ENCODE results near the gene DCDC2C. TPM values are rescaled to one million over a fixed set of nuclear protein-coding genes. Genes with fewer than 3 reads are reported as not detected.

The DCDC2C gene
- total and polyA plus RNA-seq, 2 of the 4 experiments (the other 2 are of a cell fraction), result not detected

- DNase-seq (no peak), ATAC-seq (ENCODE audit: low read depth) (no peak)
- Histone ChIP-seq H3K14ac (replicated peaks; ENCODE audit: low read depth, low read length) (no peak overlapping the region), H3K27me3 (ENCODE audit: control insufficient read depth, insufficient read depth, low read length) (peaks cover 8% of the 10 kb centered on the region), H3K9me1 (ENCODE audit: insufficient read depth, low read length) (no peaks in the 10 kb centered on the region), H3K23ac (ENCODE audit: low read depth, low read length) (no peak overlapping the region), H3K4me1 (ENCODE audit: control insufficient read depth, insufficient read depth, low read length) (no peaks in the 10 kb centered on the region), H3K9me3 (ENCODE audit: control insufficient read depth, insufficient read depth, low read length) (no peaks in the 10 kb centered on the region), H2BK120ac (ENCODE audit: low read depth, low read length) (no peak overlapping the region), H3K27ac (ENCODE audit: insufficient read depth, low read length) (no peak overlapping the region), H2BK5ac (ENCODE audit: low read depth, low read length, poor library complexity, severe bottlenecking) (no peak overlapping the region), H4K91ac (ENCODE audit: insufficient read depth, low read depth, low read length) (no peak overlapping the region), H2AK5ac (ENCODE audit: low read depth, low read length) (no peak overlapping the region), H4K20me1 (ENCODE audit: insufficient read depth, low read length) (no peaks in the 10 kb centered on the region), H3K9ac (ENCODE audit: low read depth, low read length) (no peak overlapping the region), H4K5ac (ENCODE audit: low read depth, low read length) (no peak overlapping the region), H2AFZ (replicated peaks; ENCODE audit: low read length, poor library complexity) (no peak overlapping the region), H3K18ac (ENCODE audit: low read depth, low read length) (no peak overlapping the region), H3K4me3 (ENCODE audit: insufficient read depth, low read depth, low read length) (no peak overlapping the region), H2BK15ac (ENCODE audit: low read depth, low read length) (no peak overlapping the region), H2BK20ac (ENCODE audit: low read depth, low read length) (no peak overlapping the region), H4K8ac (ENCODE audit: low read depth in 2 of 2, low read length in 2 of 2) (no peak overlapping the region), H3K79me1 (ENCODE audit: low read depth in 1 of 2, low read length in 2 of 2) (no peaks in the 10 kb centered on the region), H2AK9ac (replicated peaks; ENCODE audit: low read depth, low read length, poor library complexity) (no peak overlapping the region), H3K36me3 (ENCODE audit: control insufficient read depth, insufficient read depth, low read length) (no peaks in the 10 kb centered on the region), H3K56ac (ENCODE audit: extremely low read depth, insufficient read depth, low read length) (no peak overlapping the region), H3K4me2 (ENCODE audit: low read depth, low read length) (no peak overlapping the region), H3K4ac (ENCODE audit: low read depth, low read length) (no peak overlapping the region)
- TF ChIP-seq POLR2A (IDR thresholded peaks at IDR 0.05; ENCODE audit: low read depth, low read length) (no peak), CEBPB (IDR thresholded peaks at IDR 0.05; ENCODE audit: low read depth, low read length) (no peak), RAD21 (IDR thresholded peaks at IDR 0.05; ENCODE audit: low read length) (no peak), NFE2L2 (IDR thresholded peaks at IDR 0.05; ENCODE audit: low read depth, low read length) (no peak), RFX5 (IDR thresholded peaks at IDR 0.05; ENCODE audit: low read depth, low read length) (no peak), BHLHE40 (IDR thresholded peaks at IDR 0.05; ENCODE audit: low read depth, low read length) (no peak), MAFK (IDR thresholded peaks at IDR 0.05; ENCODE audit: low read depth, low read length) (no peak), FOS (IDR thresholded peaks at IDR 0.05; ENCODE audit: low read depth, low read length) (no peak), CHD1 (IDR thresholded peaks at IDR 0.05; ENCODE audit: low read depth, low read length) (no peak), CTCF (conservative IDR thresholded peaks at IDR 0.05; ENCODE audit: low read depth, low read length) (no peak), MXI1 (IDR thresholded peaks at IDR 0.05; ENCODE audit: borderline replicate concordance, low read depth, low read length) (no peak), ELK1 (IDR thresholded peaks at IDR 0.05; ENCODE audit: borderline replicate concordance, low read depth, low read length) (no peak)
- CTCF ChIA-PET, result no interaction called here
- intact Hi-C loops (cut with micrococcal nuclease) (no loop called here), dilution Hi-C loops (cut with HindIII; ENCODE audit: low sequenced_read_pairs, unreplicated experiment) (no loop called here), in situ Hi-C loops (cut with MboI; ENCODE audit: low sequenced_read_pairs) (no loop called here)
- POLR2A ChIA-PET (ENCODE audit: unreplicated experiment), result no interaction called here
- 73% methylated on average over 9 of the region's 9 CpGs; no CpG with 5 or more reads in 1 of the 2 experiments for WGBS, 2 experiments (ENCODE audit: extremely low coverage in 2 of 2, insufficient read length in 1 of 2)
- no TSS peak for BruUV-seq (replicated peaks)
Observed at GRCh38 chr2:3678212-3678611, 25.2 kb upstream of the DCDC2C start.
